ENCODE data around the gene TMEM125.
A peak's percentile ranks its signal among the peaks of the same experiment; 100 is the strongest.

- TF ChIP-seq, protein P1, sequence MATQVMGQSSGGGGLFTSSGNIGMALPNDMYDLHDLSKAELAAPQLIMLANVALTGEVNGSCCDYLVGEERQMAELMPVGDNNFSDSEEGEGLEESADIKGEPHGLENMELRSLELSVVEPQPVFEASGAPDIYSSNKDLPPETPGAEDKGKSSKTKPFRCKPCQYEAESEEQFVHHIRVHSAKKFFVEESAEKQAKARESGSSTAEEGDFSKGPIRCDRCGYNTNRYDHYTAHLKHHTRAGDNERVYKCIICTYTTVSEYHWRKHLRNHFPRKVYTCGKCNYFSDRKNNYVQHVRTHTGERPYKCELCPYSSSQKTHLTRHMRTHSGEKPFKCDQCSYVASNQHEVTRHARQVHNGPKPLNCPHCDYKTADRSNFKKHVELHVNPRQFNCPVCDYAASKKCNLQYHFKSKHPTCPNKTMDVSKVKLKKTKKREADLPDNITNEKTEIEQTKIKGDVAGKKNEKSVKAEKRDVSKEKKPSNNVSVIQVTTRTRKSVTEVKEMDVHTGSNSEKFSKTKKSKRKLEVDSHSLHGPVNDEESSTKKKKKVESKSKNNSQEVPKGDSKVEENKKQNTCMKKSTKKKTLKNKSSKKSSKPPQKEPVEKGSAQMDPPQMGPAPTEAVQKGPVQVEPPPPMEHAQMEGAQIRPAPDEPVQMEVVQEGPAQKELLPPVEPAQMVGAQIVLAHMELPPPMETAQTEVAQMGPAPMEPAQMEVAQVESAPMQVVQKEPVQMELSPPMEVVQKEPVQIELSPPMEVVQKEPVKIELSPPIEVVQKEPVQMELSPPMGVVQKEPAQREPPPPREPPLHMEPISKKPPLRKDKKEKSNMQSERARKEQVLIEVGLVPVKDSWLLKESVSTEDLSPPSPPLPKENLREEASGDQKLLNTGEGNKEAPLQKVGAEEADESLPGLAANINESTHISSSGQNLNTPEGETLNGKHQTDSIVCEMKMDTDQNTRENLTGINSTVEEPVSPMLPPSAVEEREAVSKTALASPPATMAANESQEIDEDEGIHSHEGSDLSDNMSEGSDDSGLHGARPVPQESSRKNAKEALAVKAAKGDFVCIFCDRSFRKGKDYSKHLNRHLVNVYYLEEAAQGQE (IDR thresholded peaks at IDR 0.05; ENCODE audit: low read depth, low read length), result no peak
- TF ChIP-seq, protein P2, sequence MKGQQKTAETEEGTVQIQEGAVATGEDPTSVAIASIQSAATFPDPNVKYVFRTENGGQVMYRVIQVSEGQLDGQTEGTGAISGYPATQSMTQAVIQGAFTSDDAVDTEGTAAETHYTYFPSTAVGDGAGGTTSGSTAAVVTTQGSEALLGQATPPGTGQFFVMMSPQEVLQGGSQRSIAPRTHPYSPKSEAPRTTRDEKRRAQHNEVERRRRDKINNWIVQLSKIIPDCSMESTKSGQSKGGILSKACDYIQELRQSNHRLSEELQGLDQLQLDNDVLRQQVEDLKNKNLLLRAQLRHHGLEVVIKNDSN (IDR thresholded peaks at IDR 0.05; ENCODE audit: borderline replicate concordance, low read depth), result peak; percentile 72
- TF ChIP-seq, protein P3, sequence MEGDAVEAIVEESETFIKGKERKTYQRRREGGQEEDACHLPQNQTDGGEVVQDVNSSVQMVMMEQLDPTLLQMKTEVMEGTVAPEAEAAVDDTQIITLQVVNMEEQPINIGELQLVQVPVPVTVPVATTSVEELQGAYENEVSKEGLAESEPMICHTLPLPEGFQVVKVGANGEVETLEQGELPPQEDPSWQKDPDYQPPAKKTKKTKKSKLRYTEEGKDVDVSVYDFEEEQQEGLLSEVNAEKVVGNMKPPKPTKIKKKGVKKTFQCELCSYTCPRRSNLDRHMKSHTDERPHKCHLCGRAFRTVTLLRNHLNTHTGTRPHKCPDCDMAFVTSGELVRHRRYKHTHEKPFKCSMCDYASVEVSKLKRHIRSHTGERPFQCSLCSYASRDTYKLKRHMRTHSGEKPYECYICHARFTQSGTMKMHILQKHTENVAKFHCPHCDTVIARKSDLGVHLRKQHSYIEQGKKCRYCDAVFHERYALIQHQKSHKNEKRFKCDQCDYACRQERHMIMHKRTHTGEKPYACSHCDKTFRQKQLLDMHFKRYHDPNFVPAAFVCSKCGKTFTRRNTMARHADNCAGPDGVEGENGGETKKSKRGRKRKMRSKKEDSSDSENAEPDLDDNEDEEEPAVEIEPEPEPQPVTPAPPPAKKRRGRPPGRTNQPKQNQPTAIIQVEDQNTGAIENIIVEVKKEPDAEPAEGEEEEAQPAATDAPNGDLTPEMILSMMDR (IDR thresholded peaks at IDR 0.05), result no peak
- no peak for TF ChIP-seq FOXM1 (IDR thresholded peaks at IDR 0.05; ENCODE audit: low read depth)
- TF ChIP-seq EZH2phosphoT487 (IDR thresholded peaks at IDR 0.05; ENCODE audit: borderline replicate concordance, low read depth), result no peak
- TF ChIP-seq RFX5 (IDR thresholded peaks at IDR 0.05; ENCODE audit: low read length), result peak; percentile 90
- no peak for TF ChIP-seq POLR2AphosphoS5 (IDR thresholded peaks at IDR 0.05; ENCODE audit: low read depth, low read length)
Measured at GRCh38 chr1:43232074-43232473, 37.7 kb upstream of the TMEM125 start.

Data from SK-N-SH (cell line).